Omental fat pad (tissue), 4 donors: Measurements from ENCODE around the gene CCDC120. TPM values are rescaled to one million over a fixed set of nuclear protein-coding genes. Genes with fewer than 3 reads are reported as not detected.

ENCODE experiments used
- ATAC-seq: fragments of 150-250 bp; one replicate; pipeline ENCODE4 v1.9.1; 2016; ENCODE audit warnings: mild to moderate bottlenecking, moderate library complexity; ENCODE audit not compliant: low FRiP score
- DNase-seq: peaks from one replicate; pipeline ENCODE4 v3.0.0-alpha.2; 2019; ENCODE audit warnings: low spot score
- CTCF ChIP-seq, 3 donors: fragments of 450-650 bp; IDR thresholded peaks; one replicate each; pipeline ENCODE4 v1.5.1; 2016 to 2017; ENCODE audit warnings: antibody characterized with exemption in 3 of 3, mild to moderate bottlenecking in 3 of 3, moderate library complexity in 2 of 3
- total RNA-seq, 4 donors: library from RNA; depleted of rRNA; stranded (reverse); fragments of >200 nt; gene quantifications; one replicate each; pipeline ENCODE4 v1.1.0, GENCODE V29; 2016

CCDC120 gene
- total RNA-seq, 4 donors from 2014 or later = 1.1 to 3.2 (median 2.5) TPM

GRCh38 chrX:49077941-49078340 is 19.1 kb downstream of the CCDC120 start:
- TF ChIP-seq CTCF (IDR thresholded peaks at IDR 0.05) = no peak
- DNase-seq = no peak
- no peak for ATAC-seq

GRCh38 chrX:49079489-49080428 is 21.0 kb downstream of the CCDC120 start, which contains the start of gene WDR45:
Gene WDR45 (minus strand): TSS chrX:49079887. CDS start chrX:49078095, 1,792 bp downstream.
- no peak for DNase-seq
- peak; percentile 77 for ATAC-seq
- no peak for TF ChIP-seq CTCF (IDR thresholded peaks at IDR 0.05)

GRCh38 chrX:49082271-49082871 is 23.6 kb downstream of the CCDC120 start:
- TF ChIP-seq CTCF (IDR thresholded peaks at IDR 0.05) = no peak
- DNase-seq = no peak
- no peak for ATAC-seq

GRCh38 chrX:49089553-49089952 is 30.8 kb downstream of the CCDC120 start:
- DNase-seq (no peak), ATAC-seq (no peak)
- no peak for TF ChIP-seq CTCF (IDR thresholded peaks at IDR 0.05)

GRCh38 chrX:49096419-49096818 is 37.6 kb downstream of the CCDC120 start:
- TF ChIP-seq CTCF (IDR thresholded peaks at IDR 0.05) = no peak
- no peak for ATAC-seq
- DNase-seq = no peak

- DNase-seq (peak; percentile 61), ATAC-seq (peak; percentile 97)
- TF ChIP-seq CTCF (IDR thresholded peaks at IDR 0.05) = no peak
These were observed 42.2 kb downstream of the CCDC120 start for GRCh38 chrX:49100704-49101628.
